ENCODE results near the gene FOXL1.

The FOXL1 gene

GRCh38 chr16:86578061-86578599 is at the start of gene FOXL1:
TSS of gene FOXL1 (plus strand) at chr16:86578549. CDS start at chr16:86578724, 175 bp downstream.
- H3K4me3 ChIP-seq, result no peak within 1 kb of the TSS
- no peak for DNase-seq (ENCODE audit: low read depth, low spot score)
- H3K9me3 ChIP-seq (ENCODE audit: low read depth, low read length), result no peaks in the 10 kb centered on the region
- no peaks in the 10 kb centered on the region for H3K36me3 ChIP-seq (ENCODE audit: insufficient read depth, low read length)
- no peak for TF ChIP-seq EZH2 (IDR thresholded peaks at IDR 0.05)
- TF ChIP-seq POLR2AphosphoS5 (IDR thresholded peaks at IDR 0.05; ENCODE audit: borderline replicate concordance, low read depth, low read length), result no peak
- no peak for TF ChIP-seq FOXP2 (optimal IDR thresholded peaks at IDR 0.05; ENCODE audit: control extremely low read depth, extremely low read length, insufficient read depth)
- no peak within 1 kb of the TSS for H3K9ac ChIP-seq (ENCODE audit: insufficient read length)
- no peak within 1 kb of the TSS for H3K27ac ChIP-seq

GRCh38 chr16:86529160-86529559 is 49.2 kb upstream of the FOXL1 start:
- TF ChIP-seq EZH2 (IDR thresholded peaks at IDR 0.05), result no peak
- TF ChIP-seq POLR2AphosphoS5 (IDR thresholded peaks at IDR 0.05; ENCODE audit: borderline replicate concordance, low read depth, low read length), result no peak
- TF ChIP-seq FOXP2 (optimal IDR thresholded peaks at IDR 0.05; ENCODE audit: control extremely low read depth, extremely low read length, insufficient read depth), result no peak
- DNase-seq (ENCODE audit: low read depth, low spot score), result no peak
- Histone ChIP-seq H3K4me3 (no peak overlapping the region), H3K9ac (ENCODE audit: insufficient read length) (no peak overlapping the region), H3K27ac (no peak overlapping the region), H3K36me3 (ENCODE audit: insufficient read depth, low read length) (no peaks in the 10 kb centered on the region), H3K9me3 (ENCODE audit: low read depth, low read length) (no peaks in the 10 kb centered on the region)

GRCh38 chr16:86530251-86531190 is 47.8 kb upstream of the FOXL1 start:
- no peak for DNase-seq (ENCODE audit: low read depth, low spot score)
- Histone ChIP-seq H3K27ac (no peak overlapping the region), H3K4me3 (no peak overlapping the region), H3K9me3 (ENCODE audit: low read depth, low read length) (no peaks in the 10 kb centered on the region), H3K36me3 (ENCODE audit: insufficient read depth, low read length) (no peaks in the 10 kb centered on the region), H3K9ac (ENCODE audit: insufficient read length) (no peak overlapping the region)
- no peak for TF ChIP-seq POLR2AphosphoS5 (IDR thresholded peaks at IDR 0.05; ENCODE audit: borderline replicate concordance, low read depth, low read length)
- no peak for TF ChIP-seq FOXP2 (optimal IDR thresholded peaks at IDR 0.05; ENCODE audit: control extremely low read depth, extremely low read length, insufficient read depth)
- no peak for TF ChIP-seq EZH2 (IDR thresholded peaks at IDR 0.05)

GRCh38 chr16:86531191-86531545 is 47.2 kb upstream of the FOXL1 start:
- Histone ChIP-seq H3K27ac (no peak overlapping the region), H3K9ac (ENCODE audit: insufficient read length) (no peak overlapping the region), H3K4me3 (no peak overlapping the region), H3K36me3 (ENCODE audit: insufficient read depth, low read length) (no peaks in the 10 kb centered on the region), H3K9me3 (ENCODE audit: low read depth, low read length) (no peaks in the 10 kb centered on the region)
- no peak for DNase-seq (ENCODE audit: low read depth, low spot score)
- TF ChIP-seq POLR2AphosphoS5 (IDR thresholded peaks at IDR 0.05; ENCODE audit: borderline replicate concordance, low read depth, low read length), result no peak
- TF ChIP-seq EZH2 (IDR thresholded peaks at IDR 0.05), result no peak
- no peak for TF ChIP-seq FOXP2 (optimal IDR thresholded peaks at IDR 0.05; ENCODE audit: control extremely low read depth, extremely low read length, insufficient read depth)

- no peak overlapping the region for H3K27ac ChIP-seq
- no peak for TF ChIP-seq FOXP2 (optimal IDR thresholded peaks at IDR 0.05; ENCODE audit: control extremely low read depth, extremely low read length, insufficient read depth)
- no peak for TF ChIP-seq POLR2AphosphoS5 (IDR thresholded peaks at IDR 0.05; ENCODE audit: borderline replicate concordance, low read depth, low read length)
- no peak for TF ChIP-seq EZH2 (IDR thresholded peaks at IDR 0.05)
- no peak for DNase-seq (ENCODE audit: low read depth, low spot score)
- no peak overlapping the region for H3K9ac ChIP-seq (ENCODE audit: insufficient read length)
- H3K9me3 ChIP-seq (ENCODE audit: low read depth, low read length), result no peaks in the 10 kb centered on the region
- H3K36me3 ChIP-seq (ENCODE audit: insufficient read depth, low read length), result no peaks in the 10 kb centered on the region
- no peak overlapping the region for H3K4me3 ChIP-seq
These were observed 46.5 kb upstream of the FOXL1 start for GRCh38 chr16:86531641-86532525.

- TF ChIP-seq POLR2AphosphoS5 (IDR thresholded peaks at IDR 0.05; ENCODE audit: borderline replicate concordance, low read depth, low read length) (no peak), FOXP2 (optimal IDR thresholded peaks at IDR 0.05; ENCODE audit: control extremely low read depth, extremely low read length, insufficient read depth) (no peak), EZH2 (IDR thresholded peaks at IDR 0.05) (no peak)
- no peak overlapping the region for H3K27ac ChIP-seq
- no peaks in the 10 kb centered on the region for H3K9me3 ChIP-seq (ENCODE audit: low read depth, low read length)
- no peak overlapping the region for H3K9ac ChIP-seq (ENCODE audit: insufficient read length)
- DNase-seq (ENCODE audit: low read depth, low spot score), result no peak
- H3K36me3 ChIP-seq (ENCODE audit: insufficient read depth, low read length), result no peaks in the 10 kb centered on the region
- H3K4me3 ChIP-seq, result no peak overlapping the region
These were observed 45.9 kb upstream of the FOXL1 start for GRCh38 chr16:86532526-86532815.

- Histone ChIP-seq H3K9ac (ENCODE audit: insufficient read length) (no peak overlapping the region), H3K27ac (no peak overlapping the region)
These were observed 45.3 kb upstream of the FOXL1 start for GRCh38 chr16:86533076-86533475.

GRCh38 chr16:86533767-86534351 is 44.5 kb upstream of the FOXL1 start:
- H3K4me3 ChIP-seq, result no peak overlapping the region
- DNase-seq (ENCODE audit: low read depth, low spot score), result no peak
- no peaks in the 10 kb centered on the region for H3K36me3 ChIP-seq (ENCODE audit: insufficient read depth, low read length)
- TF ChIP-seq POLR2AphosphoS5 (IDR thresholded peaks at IDR 0.05; ENCODE audit: borderline replicate concordance, low read depth, low read length), result no peak
- no peak overlapping the region for H3K9ac ChIP-seq (ENCODE audit: insufficient read length)
- H3K27ac ChIP-seq, result no peak overlapping the region
- no peaks in the 10 kb centered on the region for H3K9me3 ChIP-seq (ENCODE audit: low read depth, low read length)

More at GRCh38 chr16:86533076-86533475, 45.3 kb upstream of the FOXL1 start:
- H3K9me3 ChIP-seq (ENCODE audit: low read depth, low read length), result no peaks in the 10 kb centered on the region
- no peaks in the 10 kb centered on the region for H3K36me3 ChIP-seq (ENCODE audit: insufficient read depth, low read length)
- H3K4me3 ChIP-seq, result no peak overlapping the region
- no peak for DNase-seq (ENCODE audit: low read depth, low spot score)
- TF ChIP-seq FOXP2 (optimal IDR thresholded peaks at IDR 0.05; ENCODE audit: control extremely low read depth, extremely low read length, insufficient read depth) (no peak), POLR2AphosphoS5 (IDR thresholded peaks at IDR 0.05; ENCODE audit: borderline replicate concordance, low read depth, low read length) (no peak), EZH2 (IDR thresholded peaks at IDR 0.05) (no peak)
